T-helper 2 cell (primary cell): ENCODE results near the gene PCDH12.

ENCODE experiments used
- DNase-seq, 5 experiments: peaks; one replicate each; pipeline versions ENCODE4 v3.0.0 to v3.0.0-alpha.2; 2012 to 2022

PCDH12 gene

GRCh38 chr5:141966275-141966962, 8.4 kb upstream of the PCDH12 start:
- no peak for DNase-seq

DNA sequence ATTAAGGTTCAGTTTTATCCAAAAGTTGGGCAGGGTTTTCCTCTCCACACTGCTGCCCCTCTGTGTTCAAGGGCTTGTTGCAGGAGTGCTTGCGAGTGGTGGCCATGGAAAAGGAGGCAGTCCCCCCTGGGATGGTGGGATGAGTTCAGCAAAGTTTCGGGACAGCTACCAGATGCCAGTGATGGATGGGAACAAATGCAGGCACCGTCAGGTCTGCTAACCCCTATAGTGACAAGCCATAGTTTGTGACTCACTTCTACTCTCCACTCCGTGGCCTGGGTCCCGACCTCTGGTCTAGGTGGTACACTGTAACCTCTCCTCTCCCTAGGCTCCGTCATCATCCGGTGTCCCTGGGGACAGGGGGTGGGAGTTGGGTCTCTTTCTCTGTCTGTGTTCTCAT, 7.1 kb upstream of the PCDH12 start:
- DNase-seq = no peak

DNA sequence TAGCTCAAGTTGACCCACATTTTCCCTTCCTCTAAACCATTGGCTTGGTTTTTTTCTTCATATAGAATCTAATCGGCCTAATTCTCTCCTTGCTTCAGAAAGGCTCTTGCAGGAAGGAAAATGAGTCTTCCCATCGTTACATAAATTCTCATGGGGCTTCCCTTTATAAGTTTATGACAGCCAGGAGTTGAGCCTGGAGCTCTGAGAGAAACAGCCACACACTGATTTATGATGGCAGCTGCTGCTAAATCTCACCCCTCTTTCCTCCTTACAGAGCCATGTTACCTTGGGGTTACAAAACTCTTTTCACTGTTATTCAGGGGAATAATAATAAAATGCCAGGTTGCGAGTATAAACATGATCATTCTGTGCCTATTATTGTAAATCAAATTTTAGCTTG, 5.7 kb upstream of the PCDH12 start:
- no peak for DNase-seq

DNA sequence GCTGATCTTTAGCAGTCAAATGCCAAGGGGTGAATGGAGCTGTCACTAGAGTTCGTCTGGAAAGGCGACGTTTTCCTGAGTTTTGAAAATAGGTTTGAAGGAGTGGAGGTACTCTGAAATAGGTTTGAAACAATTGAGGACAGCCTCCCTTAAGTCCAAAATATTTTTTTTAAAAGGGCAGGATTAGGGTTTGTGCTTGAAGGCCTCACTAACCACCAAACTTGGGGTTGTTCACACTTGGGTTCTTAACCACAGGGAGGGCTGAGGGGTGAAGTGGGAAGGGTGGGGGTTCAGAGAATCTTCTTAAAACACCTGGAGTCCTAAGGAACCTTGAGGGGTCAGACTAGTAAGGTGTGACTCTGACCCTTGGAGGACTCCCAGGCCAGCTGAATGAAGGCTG, 3.5 kb upstream of the PCDH12 start:
- DNase-seq = peak in 1 of 5 experiments; percentile 23

DNA sequence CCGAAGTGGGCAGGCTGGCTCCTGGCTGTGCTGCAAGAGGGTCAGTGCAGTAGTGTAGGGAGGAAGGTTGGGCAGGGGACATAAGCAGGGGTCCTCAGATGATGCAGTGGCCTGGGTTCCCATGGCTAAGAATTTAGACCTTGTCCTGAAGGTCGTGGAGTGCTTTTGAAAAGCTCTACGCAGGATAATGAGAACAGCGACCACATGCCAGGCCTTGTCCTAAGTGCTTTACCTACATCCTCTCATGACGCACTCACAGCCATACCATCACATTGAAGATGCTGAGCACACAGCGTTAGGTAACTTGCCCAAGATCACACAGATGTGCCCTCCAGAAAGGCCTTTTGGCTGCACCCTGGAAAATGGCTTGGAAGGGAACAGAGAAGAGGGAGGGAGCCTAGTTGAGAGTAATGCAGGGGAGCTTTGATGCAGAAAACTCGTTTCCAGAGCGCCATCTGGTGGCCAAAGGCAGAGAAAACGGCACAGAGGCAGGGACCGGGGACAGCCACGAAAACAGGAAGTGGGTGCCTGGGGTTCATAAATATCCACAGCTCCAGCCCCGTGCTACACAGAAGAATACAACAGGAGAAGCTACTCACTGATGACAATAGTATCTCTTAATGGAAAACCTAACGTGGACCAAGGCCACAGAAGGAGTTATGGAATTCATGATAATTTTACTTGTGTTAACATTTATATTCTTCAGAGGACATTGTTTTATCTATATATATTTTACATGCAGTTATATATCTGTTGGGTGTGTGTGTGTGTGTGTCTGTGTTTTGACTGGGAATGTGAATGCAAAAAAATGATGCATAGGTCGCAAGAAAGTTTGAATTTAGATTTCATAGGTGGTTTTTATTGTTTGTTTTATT, 2.7 kb upstream of the PCDH12 start:
- peak; percentile 66 to 93 (median 79) for DNase-seq

- peak in 1 of 5 experiments; percentile 35 for DNase-seq
Observed at GRCh38 chr5:141960018-141960417, 2.0 kb upstream of the PCDH12 start.

- no peak for DNase-seq
Observed at GRCh38 chr5:141958546-141959172, 657 bp upstream of the PCDH12 start.

- no peak for DNase-seq
Observed at GRCh38 chr5:141957367-141957996, 520 bp downstream of the PCDH12 start.

DNA sequence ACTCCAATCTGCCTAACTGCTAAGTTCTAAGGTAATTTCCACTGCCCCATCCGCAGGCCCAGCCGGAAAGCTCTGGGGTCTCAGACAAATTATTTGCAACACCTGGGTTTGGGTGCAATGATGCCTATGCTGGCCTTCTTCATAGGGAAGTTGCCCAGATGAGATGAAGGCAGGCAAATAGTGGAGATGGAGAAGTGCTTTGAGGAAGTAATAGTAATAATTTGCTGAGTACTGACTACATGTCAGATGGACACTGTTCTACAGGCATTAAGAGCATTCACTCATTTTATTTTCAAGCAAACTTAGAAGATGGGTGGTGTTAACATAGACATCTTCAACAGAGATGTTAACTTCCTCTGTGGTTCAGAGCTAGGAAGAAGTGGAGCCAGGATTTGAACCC, 3.8 kb downstream of the PCDH12 start:
- DNase-seq = no peak

DNA sequence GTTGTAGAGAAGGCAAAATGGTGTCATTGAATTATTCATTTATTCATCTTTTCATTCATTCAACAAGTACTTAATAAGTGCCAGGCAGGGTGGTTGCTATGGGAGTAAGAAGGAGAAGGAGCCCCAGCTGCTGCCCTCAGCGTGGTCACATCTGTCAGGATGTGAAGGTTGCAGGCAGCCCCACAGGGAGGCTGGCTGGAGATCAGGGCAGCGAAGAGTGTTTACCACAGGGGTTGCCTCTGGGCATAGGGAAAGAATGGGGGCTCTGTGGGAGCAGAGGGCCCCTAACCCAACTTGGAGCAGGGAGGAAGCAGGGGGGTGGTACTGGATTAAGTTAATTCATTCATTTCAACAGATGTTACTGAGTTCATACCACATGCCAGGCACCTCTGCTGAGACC, 6.0 kb downstream of the PCDH12 start:
- DNase-seq = no peak

DNA sequence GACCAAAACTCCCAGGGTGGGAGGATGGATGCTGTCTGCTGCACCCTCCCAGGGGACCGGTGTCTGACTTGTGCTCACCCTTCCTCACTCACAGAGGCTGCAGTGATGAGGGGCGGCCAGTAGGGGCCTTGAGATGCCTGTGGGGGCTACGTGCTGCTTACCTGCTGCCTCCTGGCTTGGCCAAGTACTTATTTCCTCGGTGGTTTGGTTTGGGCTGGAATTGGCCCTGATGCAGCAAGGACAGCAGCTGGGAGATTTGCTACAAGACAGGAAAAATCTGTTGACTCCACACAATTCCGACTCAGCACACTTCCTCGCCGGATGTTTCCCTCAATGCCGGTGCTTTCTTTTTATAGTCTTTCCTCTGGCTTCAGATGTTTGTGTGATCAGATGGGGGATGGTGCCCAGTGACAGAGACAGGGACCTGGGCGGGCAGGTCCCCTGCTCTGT, 6.6 kb downstream of the PCDH12 start:
- peak in 1 of 5 experiments; percentile 35 for DNase-seq

GRCh38 chr5:141950207-141951005, 7.6 kb downstream of the PCDH12 start:
- no peak for DNase-seq

DNA sequence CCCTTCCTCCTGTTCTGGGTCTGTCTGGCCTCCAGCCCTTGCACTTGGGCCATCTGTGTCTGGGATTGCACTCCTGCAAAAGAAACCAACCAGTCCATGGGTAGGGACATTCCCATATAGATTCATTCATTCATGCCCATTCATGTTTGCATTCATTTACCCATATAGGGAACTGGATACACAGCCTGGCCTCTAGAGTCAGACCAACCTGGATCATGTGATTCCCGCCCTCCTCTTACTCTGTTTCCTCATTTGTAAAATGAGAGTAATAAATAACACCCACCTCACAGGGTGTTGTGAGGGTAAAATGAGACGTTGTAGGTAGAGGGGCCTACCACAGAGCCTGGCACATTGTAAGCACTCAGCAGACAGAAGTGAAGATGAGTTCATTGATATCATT, 8.5 kb downstream of the PCDH12 start:
- no peak for DNase-seq

GRCh38 chr5:141948812-141949211, 9.2 kb downstream of the PCDH12 start:
- DNase-seq = no peak

DNA sequence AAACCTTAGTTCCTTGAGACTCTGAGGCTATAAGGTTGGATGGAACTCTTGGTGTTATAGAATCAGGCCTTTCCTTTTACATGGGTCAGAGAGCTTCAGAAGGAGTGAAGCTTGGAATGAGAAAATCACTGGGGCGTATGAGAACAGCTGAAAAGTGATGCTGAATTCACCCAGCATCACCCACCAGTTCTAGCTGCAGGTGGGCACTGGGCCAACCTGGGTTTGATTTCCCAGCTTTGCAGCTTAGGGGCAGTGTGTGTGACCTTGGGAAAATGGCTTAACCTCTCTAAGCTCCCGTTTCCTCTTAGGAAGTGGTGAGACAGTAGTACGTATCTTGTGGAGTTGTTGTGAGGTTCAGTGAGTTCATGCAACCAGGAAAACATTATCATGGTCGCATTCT, 10.7 kb downstream of the PCDH12 start:
- DNase-seq = no peak

- no peak for DNase-seq
Observed at GRCh38 chr5:141945511-141946051, 12.4 kb downstream of the PCDH12 start.

DNA sequence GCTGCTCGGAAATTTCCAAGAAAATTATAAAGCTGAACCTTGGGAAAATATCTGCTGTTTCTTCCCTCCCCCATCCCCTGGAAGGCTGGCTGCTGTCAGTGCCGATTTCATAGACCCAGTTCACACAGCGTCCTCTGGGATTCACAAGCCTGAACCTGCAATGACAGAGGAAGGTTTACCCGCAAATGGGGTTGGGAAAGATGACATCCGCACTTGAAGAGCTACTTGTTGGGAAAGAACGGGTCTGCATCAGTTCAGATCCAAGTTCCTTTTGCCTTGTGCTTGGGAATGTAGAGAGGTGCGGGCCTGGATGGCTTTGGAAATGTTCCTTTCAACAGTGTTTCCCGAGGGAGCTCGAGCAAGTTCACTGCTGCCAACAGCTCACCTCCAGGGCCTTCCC, 13.9 kb downstream of the PCDH12 start:
- no peak for DNase-seq

DNA sequence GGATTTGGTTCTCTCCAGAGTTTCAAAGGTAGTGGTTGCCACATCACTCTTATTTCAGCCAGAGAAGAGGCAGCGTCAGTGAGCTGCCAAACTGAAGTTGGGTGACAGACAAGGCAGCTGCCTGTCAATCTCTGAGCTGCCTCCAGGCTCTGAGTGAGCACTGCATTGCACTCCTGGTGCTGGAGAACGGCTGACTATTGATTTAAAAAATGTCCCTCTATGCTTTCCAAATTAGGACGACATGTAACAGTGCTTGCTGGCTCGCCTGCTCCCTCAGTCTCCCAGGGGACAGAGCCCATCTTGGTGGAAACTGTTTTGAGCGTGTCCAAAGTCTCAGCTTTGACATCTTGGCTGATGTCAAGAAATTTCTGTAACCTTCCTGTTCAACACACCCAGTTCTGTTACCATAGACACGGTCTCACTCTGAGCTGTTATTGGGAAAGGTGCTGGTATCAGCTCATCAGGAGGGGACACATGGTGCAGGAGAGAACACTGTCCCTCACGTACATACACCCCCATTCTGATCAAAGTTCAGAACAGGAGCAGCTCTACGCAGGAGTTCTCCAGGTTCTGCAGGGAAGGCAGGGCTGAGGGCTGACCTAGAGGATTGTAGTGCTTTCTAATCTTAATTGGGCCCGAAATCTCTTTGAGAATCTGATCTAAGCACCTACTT, 15.7 kb downstream of the PCDH12 start:
- no peak for DNase-seq

DNA sequence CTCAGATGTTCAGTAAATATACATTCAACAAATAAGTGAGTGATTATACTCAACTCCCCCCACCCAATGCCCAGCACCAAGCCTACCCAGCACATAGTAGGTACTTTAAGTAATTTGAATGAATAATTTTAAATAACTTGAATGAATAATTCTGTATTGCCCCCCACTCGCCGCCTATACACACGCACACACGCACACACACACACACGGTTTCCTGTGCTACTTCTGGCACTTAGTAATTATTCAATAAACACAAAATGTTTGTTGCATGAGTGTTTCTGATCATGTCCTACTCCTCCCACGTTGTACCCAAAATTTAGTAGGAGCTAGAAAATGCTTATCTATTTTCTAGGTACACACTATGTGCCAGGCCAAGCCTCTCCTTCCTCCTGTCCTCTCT, 16.2 kb downstream of the PCDH12 start:
- DNase-seq = no peak

DNA sequence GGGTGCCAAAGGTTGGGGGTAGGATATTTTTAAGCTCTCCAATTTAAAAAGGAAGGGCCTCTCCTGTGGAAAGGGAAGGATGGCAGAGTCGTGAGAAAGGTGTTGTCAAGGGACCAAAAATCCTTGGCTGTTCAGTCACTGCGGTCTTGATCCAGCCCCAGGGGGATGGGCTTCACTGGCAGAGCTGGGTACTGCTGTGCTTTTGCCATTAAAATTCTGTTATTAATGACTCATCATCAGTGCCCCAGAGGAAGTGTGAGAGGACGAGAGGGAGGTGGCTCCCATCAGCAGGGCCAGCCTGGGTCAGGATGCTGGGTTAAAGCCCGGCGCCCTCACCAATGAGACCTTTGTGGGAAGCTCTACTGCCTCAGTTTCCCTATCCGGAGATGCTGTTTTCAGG, 16.7 kb downstream of the PCDH12 start:
- no peak for DNase-seq

GRCh38 chr5:141940695-141941271, 17.2 kb downstream of the PCDH12 start:
- DNase-seq = no peak
